ENCODE measurements around the gene DAPK1. TPM values are rescaled to one million over a fixed set of nuclear protein-coding genes. Genes with fewer than 3 reads are reported as not detected.

Gene DAPK1
- total RNA-seq, 1 donor from 2014 or later = 35.1 TPM

GRCh38 chr9:87581513-87581912 lies 83.8 kb downstream of the DAPK1 start:
- Histone ChIP-seq H3K27me3 (ENCODE audit: insufficient read depth, low read length) (no peaks in the 10 kb centered on the region), H3K4me1 (ENCODE audit: insufficient read depth, low read length) (no peaks in the 10 kb centered on the region), H3K4me3 (ENCODE audit: insufficient read depth, low read depth, low read length) (no peak overlapping the region), H4K20me1 (ENCODE audit: insufficient read depth, low read length) (no peaks in the 10 kb centered on the region), H3K4me2 (ENCODE audit: low read length) (no peak overlapping the region), H3K79me2 (ENCODE audit: insufficient read depth, low read length) (no peaks in the 10 kb centered on the region), H3K36me3 (ENCODE audit: insufficient read depth, low read length) (no peaks in the 10 kb centered on the region), H3K9ac (ENCODE audit: low read length) (no peak overlapping the region), H3K9me3 (ENCODE audit: insufficient read depth, low read depth, low read length) (no peaks in the 10 kb centered on the region), H3K27ac (ENCODE audit: low read depth, low read length) (no peak overlapping the region), H2AFZ (ENCODE audit: low read depth, low read length) (no peak overlapping the region)
- TF ChIP-seq, protein P1, sequence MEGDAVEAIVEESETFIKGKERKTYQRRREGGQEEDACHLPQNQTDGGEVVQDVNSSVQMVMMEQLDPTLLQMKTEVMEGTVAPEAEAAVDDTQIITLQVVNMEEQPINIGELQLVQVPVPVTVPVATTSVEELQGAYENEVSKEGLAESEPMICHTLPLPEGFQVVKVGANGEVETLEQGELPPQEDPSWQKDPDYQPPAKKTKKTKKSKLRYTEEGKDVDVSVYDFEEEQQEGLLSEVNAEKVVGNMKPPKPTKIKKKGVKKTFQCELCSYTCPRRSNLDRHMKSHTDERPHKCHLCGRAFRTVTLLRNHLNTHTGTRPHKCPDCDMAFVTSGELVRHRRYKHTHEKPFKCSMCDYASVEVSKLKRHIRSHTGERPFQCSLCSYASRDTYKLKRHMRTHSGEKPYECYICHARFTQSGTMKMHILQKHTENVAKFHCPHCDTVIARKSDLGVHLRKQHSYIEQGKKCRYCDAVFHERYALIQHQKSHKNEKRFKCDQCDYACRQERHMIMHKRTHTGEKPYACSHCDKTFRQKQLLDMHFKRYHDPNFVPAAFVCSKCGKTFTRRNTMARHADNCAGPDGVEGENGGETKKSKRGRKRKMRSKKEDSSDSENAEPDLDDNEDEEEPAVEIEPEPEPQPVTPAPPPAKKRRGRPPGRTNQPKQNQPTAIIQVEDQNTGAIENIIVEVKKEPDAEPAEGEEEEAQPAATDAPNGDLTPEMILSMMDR (IDR thresholded peaks at IDR 0.05; ENCODE audit: insufficient read depth, low read depth, low read length) = no peak
- no peak for TF ChIP-seq EZH2 (IDR thresholded peaks at IDR 0.05; ENCODE audit: insufficient read depth, low read length)
- Mint-ChIP-seq H3K9me3 (ENCODE audit: unreplicated experiment) (no peaks in the 10 kb centered on the region), H3K27me3 (ENCODE audit: low read depth, unreplicated experiment) (no peaks in the 10 kb centered on the region), H3K36me3 (ENCODE audit: low read depth, unreplicated experiment) (peaks cover 3% of the 10 kb centered on the region), H3K4me1 (ENCODE audit: low read depth, unreplicated experiment) (peaks cover 40% of the 10 kb centered on the region), H3K4me3 (ENCODE audit: unreplicated experiment) (no peak overlapping the region), H3K27ac (ENCODE audit: unreplicated experiment) (peak overlapping the region; percentile 41)
- peak; percentile 44 for DNase-seq (ENCODE audit: low read depth)
- no peak for FAIRE-seq

DNA sequence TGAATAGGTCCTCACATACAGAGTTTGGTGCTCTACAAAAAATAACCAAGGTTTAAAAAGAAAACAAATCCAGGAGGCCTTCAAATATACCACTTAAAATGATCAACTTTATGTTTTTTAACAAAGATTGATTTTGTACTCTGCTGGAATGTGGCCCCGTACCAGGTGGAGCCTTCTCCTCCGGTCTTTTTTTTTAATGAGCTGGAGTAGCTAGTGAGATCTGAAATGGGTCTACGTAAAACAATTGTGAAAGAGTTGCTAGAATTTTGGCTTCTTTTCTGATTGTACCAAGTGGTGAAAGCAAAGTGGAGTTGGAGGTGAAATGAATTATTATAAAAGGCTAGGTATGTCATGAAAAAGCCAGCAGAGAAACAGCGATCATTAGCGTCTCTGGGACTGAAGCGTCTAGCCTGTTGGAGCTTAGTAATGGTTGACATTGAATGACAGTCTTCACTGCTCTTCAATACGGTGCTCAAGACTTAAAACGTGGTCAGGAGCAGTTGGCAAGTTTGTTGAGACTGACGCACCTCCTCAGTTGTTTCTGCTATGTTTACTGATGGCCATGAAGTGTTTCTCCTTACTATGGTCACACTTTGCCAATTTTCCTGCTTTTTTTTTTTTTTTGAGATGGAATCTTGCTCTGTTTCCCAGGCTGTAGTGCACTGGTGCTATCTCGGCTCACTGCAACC lies 84.4 kb downstream of the DAPK1 start:
- no peaks in the 10 kb centered on the region for H3K27me3 Mint-ChIP-seq (ENCODE audit: low read depth, unreplicated experiment)
- Histone ChIP-seq H3K27me3 (ENCODE audit: insufficient read depth, low read length) (no peaks in the 10 kb centered on the region), H4K20me1 (ENCODE audit: insufficient read depth, low read length) (no peaks in the 10 kb centered on the region), H3K9me3 (ENCODE audit: insufficient read depth, low read depth, low read length) (no peaks in the 10 kb centered on the region), H2AFZ (ENCODE audit: low read depth, low read length) (no peak overlapping the region), H3K4me2 (ENCODE audit: low read length) (no peak overlapping the region), H3K36me3 (ENCODE audit: insufficient read depth, low read length) (no peaks in the 10 kb centered on the region), H3K9ac (ENCODE audit: low read length) (no peak overlapping the region), H3K4me3 (ENCODE audit: insufficient read depth, low read depth, low read length) (no peak overlapping the region), H3K27ac (ENCODE audit: low read depth, low read length) (no peak overlapping the region), H3K4me1 (ENCODE audit: insufficient read depth, low read length) (no peaks in the 10 kb centered on the region), H3K79me2 (ENCODE audit: insufficient read depth, low read length) (no peaks in the 10 kb centered on the region)
- H3K4me3 Mint-ChIP-seq (ENCODE audit: unreplicated experiment) = no peak overlapping the region
- FAIRE-seq (no peak), DNase-seq (ENCODE audit: low read depth) (no peak)
- peaks cover 40% of the 10 kb centered on the region for H3K4me1 Mint-ChIP-seq (ENCODE audit: low read depth, unreplicated experiment)
- H3K27ac Mint-ChIP-seq (ENCODE audit: unreplicated experiment) = peak overlapping the region; percentile 41
- TF ChIP-seq, protein P1 (IDR thresholded peaks at IDR 0.05; ENCODE audit: insufficient read depth, low read depth, low read length) = no peak
- H3K36me3 Mint-ChIP-seq (ENCODE audit: low read depth, unreplicated experiment) = peaks cover 3% of the 10 kb centered on the region
- H3K9me3 Mint-ChIP-seq (ENCODE audit: unreplicated experiment) = no peaks in the 10 kb centered on the region

DNA sequence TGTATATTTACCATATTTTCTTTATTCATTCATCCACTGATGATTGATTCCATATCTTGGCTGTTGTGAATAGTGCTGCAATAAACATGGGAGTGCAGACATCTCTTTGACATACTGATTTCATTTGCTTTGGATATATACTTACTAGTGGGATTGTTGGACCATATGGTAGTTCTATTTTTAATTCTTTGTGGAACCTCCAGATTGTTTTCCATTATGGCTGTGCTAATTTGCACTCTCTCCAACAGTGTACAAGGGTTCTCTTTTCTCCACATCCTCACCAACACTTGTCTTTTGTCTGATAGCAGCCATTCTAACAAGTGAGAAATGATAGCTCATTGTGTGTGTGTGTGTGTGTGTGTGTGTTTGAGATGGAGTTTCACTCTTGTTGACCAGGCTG lies 86.7 kb downstream of the DAPK1 start:
- H3K4me3 ChIP-seq (ENCODE audit: insufficient read depth, low read depth, low read length) = no peak overlapping the region
- no peaks in the 10 kb centered on the region for H4K20me1 ChIP-seq (ENCODE audit: insufficient read depth, low read length)
- no peaks in the 10 kb centered on the region for H3K27me3 Mint-ChIP-seq (ENCODE audit: low read depth, unreplicated experiment)
- H3K27ac Mint-ChIP-seq (ENCODE audit: unreplicated experiment) = no peak overlapping the region
- no peak for FAIRE-seq
- no peak for TF ChIP-seq EZH2 (IDR thresholded peaks at IDR 0.05; ENCODE audit: insufficient read depth, low read length)
- TF ChIP-seq, protein P1 (IDR thresholded peaks at IDR 0.05; ENCODE audit: insufficient read depth, low read depth, low read length) = no peak
- no peaks in the 10 kb centered on the region for H3K79me2 ChIP-seq (ENCODE audit: insufficient read depth, low read length)
- H3K36me3 Mint-ChIP-seq (ENCODE audit: low read depth, unreplicated experiment) = peaks cover 3% of the 10 kb centered on the region
- DNase-seq (ENCODE audit: low read depth) = no peak
- H2AFZ ChIP-seq (ENCODE audit: low read depth, low read length) = no peak overlapping the region
- H3K9me3 ChIP-seq (ENCODE audit: insufficient read depth, low read depth, low read length) = no peaks in the 10 kb centered on the region
- H3K36me3 ChIP-seq (ENCODE audit: insufficient read depth, low read length) = no peaks in the 10 kb centered on the region
- no peak overlapping the region for H3K9ac ChIP-seq (ENCODE audit: low read length)
- H3K9me3 Mint-ChIP-seq (ENCODE audit: unreplicated experiment) = no peaks in the 10 kb centered on the region
- H3K4me3 Mint-ChIP-seq (ENCODE audit: unreplicated experiment) = no peak overlapping the region
- no peaks in the 10 kb centered on the region for H3K4me1 ChIP-seq (ENCODE audit: insufficient read depth, low read length)
- no peaks in the 10 kb centered on the region for H3K27me3 ChIP-seq (ENCODE audit: insufficient read depth, low read length)
- no peak overlapping the region for H3K4me2 ChIP-seq (ENCODE audit: low read length)
- H3K27ac ChIP-seq (ENCODE audit: low read depth, low read length) = no peak overlapping the region
- peaks cover 23% of the 10 kb centered on the region for H3K4me1 Mint-ChIP-seq (ENCODE audit: low read depth, unreplicated experiment)
